Parietal lobe (tissue), 2 donors: ENCODE data around the gene ERICH6B. TPM values are rescaled to one million over a fixed set of nuclear protein-coding genes. Genes with fewer than 3 reads are reported as not detected.

ENCODE experiments used
- small RNA-seq: library from RNA; depleted of rRNA; stranded (forward); fragments of <200 nt; gene quantifications from one replicate; pipeline ENCODE3, GENCODE V24; 2014; ENCODE audit warnings: low replicate concordance
- total RNA-seq: library from RNA; depleted of rRNA; stranded (reverse); fragments of >200 nt; gene quantifications from one replicate; pipeline ENCODE4 v1.2.3, GENCODE V29; 2014

ERICH6B gene
- total RNA-seq, result not detected

GRCh38 chr13:45615501-45616101 is at the start of gene ERICH6B:
ERICH6B (minus strand) TSS chr13:45615739; CDS start chr13:45597005, 18,734 bp downstream.

Small RNA genes lying within 50 kb of the gene (small RNA-seq; reads per million reads assigned to genes)
- gene RNA5SP27 (not detected), gene TIMM9P3 (not detected)

Other genes starting within 250 kb of the ERICH6B start
- 8.5 TPM for gene SLC25A30, start 197.4 kb downstream of the ERICH6B start, total RNA-seq
- gene COG3, start 150.8 kb downstream of the ERICH6B start, total RNA-seq, result 77.3 TPM
- not detected for gene CBY2, start 86.6 kb upstream of the ERICH6B start, total RNA-seq
- gene SIAH3, start 236.0 kb upstream of the ERICH6B start, total RNA-seq, result 11.9 TPM